HepG2 (cell line): ENCODE results near the gene CHD9. TPM values are rescaled to one million over a fixed set of nuclear protein-coding genes. Genes with fewer than 3 reads are reported as not detected.

ENCODE experiments used
- ATAC-seq: fragments of 200-7000 bp; cut with Tn5 transposase; 3 replicates; pipeline ENCODE4 v1.9.1; 2020; ENCODE audit warnings: mild to moderate bottlenecking, moderate library complexity
- BruUV-seq: library from RNA; stranded (reverse); fragments of 400-500 nt; replicated peaks from 2 replicates; lab custom pipeline; 2021; lab: Mats Ljungman, UMichigan
- CTCF ChIA-PET: fragments of 300-600 bp; formaldehyde crosslinking; extraction: SDS; loops from one replicate; lab custom pipeline; 2021; ENCODE audit warnings: low total read pairs, inconsistent platforms, low intra/inter-chr PET ratio; lab: Yijun Ruan, JAX
- POLR2A ChIA-PET: fragments of 350-600 bp; sonication (Branson Sonifier 250); formaldehyde crosslinking; loops from one replicate; lab custom pipeline; 2020; ENCODE audit warnings: antibody characterized with exemption, inconsistent platforms; lab: Yijun Ruan, JAX
- DNase-seq: peaks from one replicate; pipeline ENCODE4 v3.0.0-alpha.2; 2015; ENCODE audit warnings: low spot score
- FAIRE-seq: peaks from 3 replicates; lab custom pipeline; 2011; peaks lifted over from hg19 to GRCh38; lab: Jason Lieb, UNC
- H2AFZ ChIP-seq: one replicate; pipeline ENCODE4 v1.6.1; 2011; ENCODE audit warnings: low read length, inconsistent platforms
- H3K27ac ChIP-seq: fragments of 300-600 bp; 3 replicates; pipeline ENCODE4 v1.8.0; 2011; ENCODE audit warnings: mixed run types, mild to moderate bottlenecking, mixed read lengths, low read length, inconsistent platforms; ENCODE audit not compliant: insufficient read depth; ENCODE audit errors: extremely low read length
- H3K27me3 ChIP-seq, 2 experiments: fragments of 200-600 bp in 1 of 2; 2 replicates in 1 of 2; 3 replicates in 1 of 2; pipeline versions ENCODE4 v1.6.0 to v1.8.0; 2011; ENCODE audit warnings: low read length in 2 of 2, mild to moderate bottlenecking in 2 of 2, moderate library complexity in 2 of 2, inconsistent platforms in 1 of 2; ENCODE audit not compliant: insufficient read depth in 2 of 2, control insufficient read depth in 1 of 2
- H3K36me3 ChIP-seq, 2 experiments: fragments of 200-600 bp in 1 of 2; replicated peaks in 1 of 2; 2 replicates in 1 of 2; 3 replicates in 1 of 2; pipeline versions ENCODE4 v1.5.1 to v1.8.0; 2011; ENCODE audit warnings: low read length in 2 of 2, inconsistent platforms in 1 of 2; ENCODE audit not compliant: insufficient read depth in 2 of 2, control insufficient read depth in 1 of 2
- H3K4me1 ChIP-seq: 2 replicates; pipeline ENCODE4 v1.5.1; 2012; ENCODE audit warnings: low read length, inconsistent platforms; ENCODE audit not compliant: insufficient read depth
- H3K4me2 ChIP-seq: 2 replicates; pipeline ENCODE4 v1.6.0; 2011; ENCODE audit warnings: low read depth, low read length, inconsistent platforms
- H3K4me3 ChIP-seq, 3 experiments: fragments of 200-600 bp in 1 of 3; sonication (generic), shearing (Covaris generic) in 1 of 3; replicated peaks in 1 of 3; 2 replicates each; pipeline ENCODE4 v1.5.1; 2011 to 2016; ENCODE audit warnings: low read length in 3 of 3, inconsistent platforms in 2 of 3, low read depth in 2 of 3, mild to moderate bottlenecking in 2 of 3, control low read depth in 1 of 3, mixed read lengths in 1 of 3; ENCODE audit not compliant: insufficient read depth in 1 of 3
- H3K79me2 ChIP-seq: one replicate; pipeline ENCODE4 v1.6.1; 2011; ENCODE audit warnings: low read length, inconsistent platforms; ENCODE audit not compliant: insufficient read depth
- H3K9ac ChIP-seq: 2 replicates; pipeline ENCODE4 v1.6.0; 2011; ENCODE audit warnings: mild to moderate bottlenecking, low read depth, low read length, inconsistent platforms; ENCODE audit not compliant: insufficient read depth
- H3K9me3 ChIP-seq: 2 replicates; pipeline ENCODE4 v1.5.1; 2012; ENCODE audit warnings: mild to moderate bottlenecking, low read length
- H4K20me1 ChIP-seq: 2 replicates; pipeline ENCODE4 v1.6.0; 2011; ENCODE audit warnings: inconsistent platforms, mild to moderate bottlenecking, low read length, moderate library complexity; ENCODE audit not compliant: insufficient read depth
- CHD4 ChIP-seq: fragments of 200-600 bp; sonication (generic); IDR thresholded peaks from 2 replicates; pipeline ENCODE4 v1.7.0; 2017; ENCODE audit warnings: mild to moderate bottlenecking, low read length, borderline replicate concordance
- FOSL1 ChIP-seq: sonication (generic); formaldehyde crosslinking; IDR thresholded peaks from 2 replicates; pipeline ENCODE4 v1.9.0; 2021; ENCODE audit warnings: missing genetic modification reagents, borderline replicate concordance
- GPBP1L1 ChIP-seq: sonication (generic); formaldehyde crosslinking; IDR thresholded peaks from 2 replicates; pipeline ENCODE4 v1.5.0; 2020; ENCODE audit warnings: mild to moderate bottlenecking, missing genetic modification reagents
- SATB2 ChIP-seq: sonication (generic); formaldehyde crosslinking; IDR thresholded peaks from 2 replicates; pipeline ENCODE4 v1.5.0; 2020; ENCODE audit warnings: missing genetic modification reagents
- SP140L ChIP-seq: sonication (generic); formaldehyde crosslinking; IDR thresholded peaks from 2 replicates; pipeline ENCODE4 v1.4.0; 2020; ENCODE audit warnings: missing genetic modification reagents, borderline replicate concordance
- STAT5B ChIP-seq: sonication (generic); formaldehyde crosslinking; IDR thresholded peaks from 2 replicates; pipeline ENCODE4 v1.4.0; 2020; ENCODE audit warnings: missing genetic modification reagents
- TMF1 ChIP-seq: sonication (generic); formaldehyde crosslinking; IDR thresholded peaks from 2 replicates; pipeline ENCODE4 v1.8.1; 2022; ENCODE audit warnings: low read depth, missing genetic modification reagents
- TRIM22 ChIP-seq: fragments of 450-650 bp; IDR thresholded peaks from 2 replicates; pipeline ENCODE4 v1.6.1; 2017
- ZBTB7B ChIP-seq: sonication (generic); formaldehyde crosslinking; IDR thresholded peaks from 2 replicates; pipeline ENCODE4 v1.4.0; 2020; ENCODE audit warnings: missing genetic modification reagents
- ZNF17 ChIP-seq: sonication (generic); formaldehyde crosslinking; IDR thresholded peaks from 2 replicates; pipeline ENCODE4 v1.5.0; 2020; ENCODE audit warnings: mild to moderate bottlenecking, missing genetic modification reagents
- ZNF24 ChIP-seq: fragments of 450-650 bp; IDR thresholded peaks from 2 replicates; pipeline ENCODE4 v1.6.1; 2017; ENCODE audit warnings: antibody characterized with exemption, mild to moderate bottlenecking
- ZNF629 ChIP-seq: sonication (generic); formaldehyde crosslinking; conservative IDR thresholded peaks from 2 replicates; pipeline ENCODE4 v1.5.0; 2020; ENCODE audit warnings: missing genetic modification reagents
- ZNF749 ChIP-seq: sonication (generic); formaldehyde crosslinking; IDR thresholded peaks from 2 replicates; pipeline ENCODE4 v1.8.0; 2022; ENCODE audit warnings: mild to moderate bottlenecking, missing genetic modification reagents, moderate library complexity, borderline replicate concordance
- WGBS: methylation state at CpG from one replicate; pipeline ENCODE4 v1.1.6; 2017; ENCODE audit warnings: low lambda C conversion rate; 5-methylcytosine and 5-hydroxymethylcytosine counted together
- in situ Hi-C: cut with HindIII; loops from 2 replicates; pipeline ENCODE4 v1.10.0; 2017; ENCODE audit warnings: low pct_unique_long_range_greater_than_20kb; ENCODE audit not compliant: extremely low pct_ligation_motif_present
- intact Hi-C: fragments of 100-400 bp; cut with micrococcal nuclease; formaldehyde crosslinking; loops from one replicate; pipeline ENCODE4 v1.10.0; 2022; ENCODE audit not compliant: unreplicated experiment
- polyA plus RNA-seq, 8 experiments: library from polyadenylated mRNA; depleted of rRNA in 3 of 8; stranded (reverse) in 7 of 8; unstranded in 1 of 8; fragments of >200 nt; fragmentation: Illumina TruSeq in 4 of 8; extraction: Trizol in 4 of 8; gene quantifications; 2 replicates each; pipeline versions ENCODE4 v1.2.1 to v1.2.3, GENCODE V29; 2011 to 2016; ENCODE audit warnings: low read depth in 4 of 8, missing spikeins in 1 of 8, mixed read lengths in 1 of 8; ENCODE audit not compliant: insufficient read depth in 1 of 8
- total RNA-seq, 5 experiments: library from RNA; depleted of rRNA; stranded (reverse); fragments of >200 nt; fragmentation: Illumina TruSeq; extraction: Trizol; gene quantifications; 2 replicates each; pipeline ENCODE4 v1.2.3, GENCODE V29; 2016; ENCODE audit warnings: low read depth in 1 of 5

Gene CHD9
- total and polyA plus RNA-seq, 2 of the 13 experiments (the other 11 are each of a cell fraction or from before 2014, with no cell fraction given), result 23.4 to 27.7 TPM

GRCh38 chr16:53309457-53309856 is 254.7 kb downstream of the CHD9 start (continued):
- TF ChIP-seq SATB2 (no peak), GPBP1L1 (CRISPR knock-in tag) (no peak), ZBTB7B (CRISPR knock-in tag) (no peak), TRIM22 (no peak)

- H3K27ac ChIP-seq, result no peak overlapping the region
- ChIA-PET POLR2A (no interaction called here), CTCF (no interaction called here)
- BruUV-seq, result no TSS peak
- 95% methylated on average over 2 of the region's 2 CpGs for WGBS
- no peak overlapping the region for H3K9ac ChIP-seq
- no peak for ATAC-seq
- FAIRE-seq, result no peak
- intact Hi-C loops, result no loop called here
- no peak overlapping the region for H2AFZ ChIP-seq
- no peaks in the 10 kb centered on the region; the same call in 1 of the 2 replicates for H4K20me1 ChIP-seq
- no peak overlapping the region for H3K4me3 ChIP-seq
- no peaks in the 10 kb centered on the region for H3K79me2 ChIP-seq
- H3K27me3 ChIP-seq, result no peaks in the 10 kb centered on the region
- no peak overlapping the region for H3K4me2 ChIP-seq
- H3K36me3 ChIP-seq, result peaks cover 10 to 35% of the 10 kb centered on the region in 2 experiments
- H3K9me3 ChIP-seq, result no peaks in the 10 kb centered on the region
- in situ Hi-C loops, result no loop called here
- H3K4me1 ChIP-seq, result no peaks in the 10 kb centered on the region
- DNase-seq, result no peak
- no peak for TF ChIP-seq ZNF749 (CRISPR knock-in tag)
- TF ChIP-seq STAT5B, result no peak
- TF ChIP-seq FOSL1 (CRISPR knock-in tag), result no peak
- TF ChIP-seq SP140L, result no peak
- no peak for TF ChIP-seq ZNF24
- peak; percentile 56; the same call in 1 of the 2 replicates for TF ChIP-seq CHD4
- no peak for TF ChIP-seq TMF1 (CRISPR knock-in tag)
- TF ChIP-seq ZNF629 (CRISPR knock-in tag), result peak; percentile 83
- TF ChIP-seq ZNF17 (CRISPR knock-in tag), result no peak
These were observed 266.2 kb downstream of the CHD9 start for GRCh38 chr16:53320992-53321391.
